ENCODE results near the gene ADORA1. TPM values are rescaled to one million over a fixed set of nuclear protein-coding genes. Genes with fewer than 3 reads are reported as not detected.

Gene ADORA1
- total RNA-seq, 4 donors from 2014 or later, result 1.3 to 5.6 TPM; not detected in 2

DNA sequence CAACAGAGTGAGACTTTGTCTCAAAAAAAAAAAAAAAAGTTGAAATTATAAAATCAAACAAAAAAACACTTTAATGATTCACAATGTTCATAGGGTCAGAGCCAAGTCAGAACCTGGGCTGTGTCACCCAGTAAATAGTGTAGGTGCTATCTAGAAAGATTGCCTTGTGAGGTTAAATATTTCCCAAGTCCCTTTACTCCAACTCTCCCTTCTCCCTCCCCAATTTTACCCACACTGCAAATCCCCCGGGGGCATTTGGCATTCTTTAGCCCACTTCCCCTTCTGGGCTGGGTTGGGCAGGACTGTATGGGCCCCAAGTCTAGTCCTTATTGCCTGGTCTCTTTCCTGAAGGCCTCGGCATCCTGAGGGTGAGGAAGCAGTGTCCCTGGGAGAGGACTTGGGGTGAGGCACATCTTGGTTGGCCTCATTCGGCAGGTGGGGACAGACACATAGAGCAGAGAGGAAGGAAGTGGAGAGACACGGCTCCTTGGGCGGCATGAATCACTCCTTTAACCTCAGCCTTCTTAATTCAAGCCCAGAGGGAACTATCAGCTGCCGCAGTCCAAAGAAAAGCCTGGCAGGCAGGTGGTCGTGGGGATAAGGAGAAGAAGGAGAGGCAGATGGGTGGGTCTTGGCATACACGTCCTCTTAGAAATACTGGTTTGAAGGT, 8.2 kb downstream of the ADORA1 start:
- in situ Hi-C loops (cut with MboI; ENCODE audit: low pct_ligation_motif_present in 1 of 4, low pct_unique_long_range_greater_than_20kb in 1 of 4, low sequenced_read_pairs in 3 of 4), result no loop called here
- H3K27ac ChIP-seq, result no peak overlapping the region
- intact Hi-C loops (cut with DNase I; ENCODE audit: low total_unique reads), result no loop called here
- DNase-seq, result no peak
- no peaks in the 10 kb centered on the region for H3K27me3 ChIP-seq
- no peak overlapping the region for H3K4me3 ChIP-seq
- no peaks in the 10 kb centered on the region for H3K36me3 ChIP-seq
- no peaks in the 10 kb centered on the region for H3K9me3 ChIP-seq
- peaks cover 0 to 7% (median 3%) of the 10 kb centered on the region in 4 donors for H3K4me1 ChIP-seq
- no peak for TF ChIP-seq POLR2AphosphoS5 (IDR thresholded peaks at IDR 0.05)
- TF ChIP-seq EP300 (IDR thresholded peaks at IDR 0.05; ENCODE audit: low read depth), result no peak
- TF ChIP-seq, protein P1, sequence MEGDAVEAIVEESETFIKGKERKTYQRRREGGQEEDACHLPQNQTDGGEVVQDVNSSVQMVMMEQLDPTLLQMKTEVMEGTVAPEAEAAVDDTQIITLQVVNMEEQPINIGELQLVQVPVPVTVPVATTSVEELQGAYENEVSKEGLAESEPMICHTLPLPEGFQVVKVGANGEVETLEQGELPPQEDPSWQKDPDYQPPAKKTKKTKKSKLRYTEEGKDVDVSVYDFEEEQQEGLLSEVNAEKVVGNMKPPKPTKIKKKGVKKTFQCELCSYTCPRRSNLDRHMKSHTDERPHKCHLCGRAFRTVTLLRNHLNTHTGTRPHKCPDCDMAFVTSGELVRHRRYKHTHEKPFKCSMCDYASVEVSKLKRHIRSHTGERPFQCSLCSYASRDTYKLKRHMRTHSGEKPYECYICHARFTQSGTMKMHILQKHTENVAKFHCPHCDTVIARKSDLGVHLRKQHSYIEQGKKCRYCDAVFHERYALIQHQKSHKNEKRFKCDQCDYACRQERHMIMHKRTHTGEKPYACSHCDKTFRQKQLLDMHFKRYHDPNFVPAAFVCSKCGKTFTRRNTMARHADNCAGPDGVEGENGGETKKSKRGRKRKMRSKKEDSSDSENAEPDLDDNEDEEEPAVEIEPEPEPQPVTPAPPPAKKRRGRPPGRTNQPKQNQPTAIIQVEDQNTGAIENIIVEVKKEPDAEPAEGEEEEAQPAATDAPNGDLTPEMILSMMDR (IDR thresholded peaks at IDR 0.05), result no peak
- no peak for TF ChIP-seq POLR2A (IDR thresholded peaks at IDR 0.05)
- WGBS, 2 donors (ENCODE audit: low coverage in 1 of 2), result 7 to 18% methylated on average over 5 to 8 of the region's 8 CpGs

GRCh38 chr1:203136409-203137042, 9.0 kb downstream of the ADORA1 start:
- H3K4me1 ChIP-seq, result peaks cover 0 to 7% (median 3%) of the 10 kb centered on the region in 4 donors
- intact Hi-C loops (cut with DNase I; ENCODE audit: low total_unique reads), result no loop called here

GRCh38 chr1:203137324-203137723, 9.8 kb downstream of the ADORA1 start:
- Histone ChIP-seq H3K27ac (no peak overlapping the region), H3K4me3 (no peak overlapping the region), H3K27me3 (no peaks in the 10 kb centered on the region), H3K9me3 (no peaks in the 10 kb centered on the region), H3K4me1 (peaks cover 0 to 7% (median 3%) of the 10 kb centered on the region in 4 donors), H3K36me3 (no peaks in the 10 kb centered on the region)
- 91% methylated on average over 4 of the region's 4 CpGs for WGBS, 2 donors (ENCODE audit: low coverage in 1 of 2)
- intact Hi-C loops (cut with DNase I; ENCODE audit: low total_unique reads) (no loop called here), in situ Hi-C loops (cut with MboI; ENCODE audit: low pct_ligation_motif_present in 1 of 4, low pct_unique_long_range_greater_than_20kb in 1 of 4, low sequenced_read_pairs in 3 of 4) (no loop called here)
- no peak for DNase-seq
- TF ChIP-seq POLR2AphosphoS5 (IDR thresholded peaks at IDR 0.05) (no peak), POLR2A (IDR thresholded peaks at IDR 0.05) (no peak), EP300 (IDR thresholded peaks at IDR 0.05; ENCODE audit: low read depth) (no peak)
- TF ChIP-seq, protein P1 (IDR thresholded peaks at IDR 0.05), result no peak

More at GRCh38 chr1:203136409-203137042, 9.0 kb downstream of the ADORA1 start:
- no peak overlapping the region for H3K27ac ChIP-seq
- H3K36me3 ChIP-seq, result no peaks in the 10 kb centered on the region
- no peak overlapping the region for H3K4me3 ChIP-seq
- no peak for DNase-seq
- H3K27me3 ChIP-seq, result no peaks in the 10 kb centered on the region
- H3K9me3 ChIP-seq, result no peaks in the 10 kb centered on the region
- in situ Hi-C loops (cut with MboI; ENCODE audit: low pct_ligation_motif_present in 1 of 4, low pct_unique_long_range_greater_than_20kb in 1 of 4, low sequenced_read_pairs in 3 of 4), result no loop called here
- 87% methylated on average over 1 of the region's 1 CpG; no CpG with 5 or more reads in 1 of the 2 donors for WGBS, 2 donors (ENCODE audit: low coverage in 1 of 2)
- TF ChIP-seq EP300 (IDR thresholded peaks at IDR 0.05; ENCODE audit: low read depth) (no peak), POLR2AphosphoS5 (IDR thresholded peaks at IDR 0.05) (no peak), POLR2A (IDR thresholded peaks at IDR 0.05) (no peak)
- TF ChIP-seq, protein P1 (IDR thresholded peaks at IDR 0.05), result no peak

DNA sequence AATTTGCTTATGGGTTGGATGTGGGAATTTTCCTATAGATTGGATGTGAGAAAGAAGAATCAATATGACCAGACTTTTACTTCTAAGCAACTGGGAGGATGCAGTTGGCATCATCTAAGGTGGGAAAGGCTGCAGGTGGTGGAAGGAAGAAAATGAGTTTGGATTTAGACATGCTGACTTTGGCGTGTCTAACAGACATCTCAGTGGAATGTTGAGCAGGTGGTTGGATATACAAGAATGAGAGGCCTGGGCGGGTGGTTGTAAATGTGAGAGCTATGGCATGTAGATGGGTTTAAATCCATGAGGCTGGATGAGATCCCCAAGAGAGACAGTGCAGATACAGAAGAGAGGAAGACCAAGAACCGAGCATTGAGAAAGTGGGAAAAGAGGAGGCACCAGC, 10.5 kb downstream of the ADORA1 start:
- H3K4me1 ChIP-seq, result peaks cover 0 to 7% (median 3%) of the 10 kb centered on the region in 4 donors
- no peak overlapping the region for H3K27ac ChIP-seq
- no peaks in the 10 kb centered on the region for H3K27me3 ChIP-seq
- H3K9me3 ChIP-seq, result no peaks in the 10 kb centered on the region
- in situ Hi-C loops (cut with MboI; ENCODE audit: low pct_ligation_motif_present in 1 of 4, low pct_unique_long_range_greater_than_20kb in 1 of 4, low sequenced_read_pairs in 3 of 4) (no loop called here), intact Hi-C loops (cut with DNase I; ENCODE audit: low total_unique reads) (no loop called here)
- no peak for DNase-seq
- no peaks in the 10 kb centered on the region for H3K36me3 ChIP-seq
- TF ChIP-seq EP300 (IDR thresholded peaks at IDR 0.05; ENCODE audit: low read depth) (no peak), POLR2A (IDR thresholded peaks at IDR 0.05) (no peak), POLR2AphosphoS5 (IDR thresholded peaks at IDR 0.05) (no peak)
- TF ChIP-seq, protein P1 (IDR thresholded peaks at IDR 0.05), result no peak
- H3K4me3 ChIP-seq, result no peak overlapping the region
- WGBS, 2 donors (ENCODE audit: low coverage in 1 of 2), result 57 to 61% methylated on average over 2 to 3 of the region's 3 CpGs

Data from transverse colon (tissue), 4 donors.